ENCODE results near the gene LEFTY1. TPM values are rescaled to one million over a fixed set of nuclear protein-coding genes. Genes with fewer than 3 reads are reported as not detected.

LEFTY1 gene
- total and polyA plus RNA-seq, 8 donors = 4.1 to 146 (median 47.6) TPM

- Histone ChIP-seq H3K27ac (peak overlapping the region in 3 of 4 donors; percentile 85 to 89 (median 86)), H3K9me3 (no peaks in the 10 kb centered on the region), H3K27me3 (no peaks in the 10 kb centered on the region), H3K4me3 (no peak overlapping the region), H3K36me3 (peaks cover 4 to 47% (median 19%) of the 10 kb centered on the region in 3 donors), H3K4me1 (peaks cover 32 to 59% (median 42%) of the 10 kb centered on the region in 3 donors)
- no peak for FAIRE-seq
- peak in 1 of 6 donors; percentile 58 for DNase-seq
- intact Hi-C loops (cut with DNase I) = no loop called here
- WGBS, 2 donors = 85 to 90% methylated on average over 11 of the region's 11 CpGs
- ATAC-seq = no peak
- no peak for TF ChIP-seq CTCF (IDR thresholded peaks at IDR 0.05)
Observed at GRCh38 chr1:225874431-225874830, 14.5 kb downstream of the LEFTY1 start.

DNA sequence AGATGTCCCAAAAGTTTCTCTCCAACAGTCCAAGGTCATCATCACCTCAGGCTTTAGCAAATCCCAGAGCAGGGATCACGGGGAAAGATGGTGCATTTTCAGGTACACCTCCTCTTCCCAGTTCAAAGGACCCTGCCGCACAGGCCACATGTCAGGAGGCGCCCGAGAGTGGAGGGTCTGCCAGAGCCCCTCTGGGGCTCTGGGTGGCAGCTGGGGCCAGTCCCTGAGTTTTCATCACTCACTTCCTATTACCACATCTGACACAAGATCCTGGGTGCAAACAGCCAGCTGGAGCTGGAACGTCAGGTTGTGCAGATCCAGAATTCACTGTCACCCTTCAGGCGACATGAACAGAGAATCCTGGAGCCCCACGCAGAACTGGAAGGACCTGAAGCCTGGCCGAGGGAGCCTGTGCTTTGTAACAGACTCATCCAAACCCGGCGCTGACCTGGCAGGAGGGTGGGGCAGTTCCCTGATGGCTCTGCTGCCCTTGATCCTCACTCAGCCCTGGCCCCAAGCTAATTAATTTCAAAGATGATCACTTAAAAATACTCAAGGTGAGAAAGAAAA, 15.6 kb downstream of the LEFTY1 start:
- ATAC-seq (no peak), FAIRE-seq (no peak), DNase-seq (no peak)
- Histone ChIP-seq H3K27ac (peak overlapping the region in 2 of 4 donors; percentile 85 to 89), H3K4me3 (no peak overlapping the region), H3K36me3 (peaks cover 4 to 57% (median 22%) of the 10 kb centered on the region in 3 donors), H3K4me1 (peaks cover 24 to 51% (median 34%) of the 10 kb centered on the region in 3 donors), H3K27me3 (no peaks in the 10 kb centered on the region), H3K9me3 (no peaks in the 10 kb centered on the region)
- no peak for TF ChIP-seq CTCF (IDR thresholded peaks at IDR 0.05)
- intact Hi-C loops (cut with DNase I) = no loop called here
- WGBS, 2 donors = 88 to 90% methylated on average over 10 of the region's 10 CpGs

GRCh38 chr1:225872075-225872430, 16.9 kb downstream of the LEFTY1 start:
- WGBS, 2 donors = 70 to 77% methylated on average over 3 of the region's 3 CpGs
- Histone ChIP-seq H3K9me3 (no peaks in the 10 kb centered on the region), H3K4me3 (no peak overlapping the region), H3K36me3 (peaks cover 4 to 71% (median 32%) of the 10 kb centered on the region in 3 donors), H3K27ac (peak overlapping the region in 3 of 4 donors; percentile 22 to 60 (median 41)), H3K27me3 (no peaks in the 10 kb centered on the region), H3K4me1 (peaks cover 12 to 39% (median 22%) of the 10 kb centered on the region in 3 donors)
- intact Hi-C loops (cut with DNase I) = no loop called here
- FAIRE-seq (no peak), DNase-seq (no peak), ATAC-seq (no peak)
- TF ChIP-seq CTCF (IDR thresholded peaks at IDR 0.05) = no peak

DNA sequence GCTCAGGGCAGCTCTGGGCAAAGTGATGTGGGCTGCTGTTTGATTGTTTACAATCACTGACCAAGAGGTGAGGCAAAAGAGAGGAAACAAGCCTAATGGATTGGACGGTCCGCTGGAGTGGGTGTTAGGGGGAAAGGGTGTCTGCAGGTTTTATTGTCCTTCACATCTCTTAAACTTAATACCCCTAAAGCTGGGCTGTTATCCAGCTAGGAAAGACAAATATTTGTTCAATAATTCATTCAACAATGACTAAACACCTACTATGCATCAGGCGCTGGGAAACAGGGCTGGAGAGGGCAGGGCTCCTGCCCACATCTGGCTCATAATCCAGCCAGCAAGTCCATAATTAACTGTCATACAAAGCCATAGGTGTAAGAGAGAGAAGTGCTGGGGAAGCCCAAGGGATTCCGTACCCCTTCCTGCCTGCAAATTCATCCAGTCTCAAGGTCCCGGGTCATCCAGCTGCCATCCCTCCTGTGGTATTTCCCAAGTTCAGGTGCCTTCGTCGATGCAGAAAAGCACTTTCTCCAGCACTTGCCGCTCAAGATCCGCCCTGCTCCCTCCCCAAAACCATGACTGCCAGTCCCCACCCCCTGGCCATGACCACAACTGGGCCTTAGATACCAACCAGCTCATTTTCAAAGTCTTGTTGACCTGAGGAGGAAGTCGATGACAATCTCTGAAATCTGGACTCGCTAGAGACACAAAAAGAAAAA, 17.4 kb downstream of the LEFTY1 start:
- Histone ChIP-seq H3K4me1 (peaks cover 12 to 34% (median 17%) of the 10 kb centered on the region in 3 donors), H3K27me3 (no peaks in the 10 kb centered on the region), H3K9me3 (no peaks in the 10 kb centered on the region), H3K4me3 (no peak overlapping the region), H3K27ac (peak overlapping the region in 3 of 4 donors; percentile 22 to 60 (median 41)), H3K36me3 (peaks cover 4 to 74% (median 34%) of the 10 kb centered on the region in 3 donors)
- intact Hi-C loops (cut with DNase I) = no loop called here
- no peak for DNase-seq
- FAIRE-seq = no peak
- ATAC-seq = peak in 3 of 4 donors; percentile 14 to 59 (median 29)
- no peak for TF ChIP-seq CTCF (IDR thresholded peaks at IDR 0.05)
- 55 to 67% methylated on average over 11 of the region's 11 CpGs for WGBS, 2 donors

DNA sequence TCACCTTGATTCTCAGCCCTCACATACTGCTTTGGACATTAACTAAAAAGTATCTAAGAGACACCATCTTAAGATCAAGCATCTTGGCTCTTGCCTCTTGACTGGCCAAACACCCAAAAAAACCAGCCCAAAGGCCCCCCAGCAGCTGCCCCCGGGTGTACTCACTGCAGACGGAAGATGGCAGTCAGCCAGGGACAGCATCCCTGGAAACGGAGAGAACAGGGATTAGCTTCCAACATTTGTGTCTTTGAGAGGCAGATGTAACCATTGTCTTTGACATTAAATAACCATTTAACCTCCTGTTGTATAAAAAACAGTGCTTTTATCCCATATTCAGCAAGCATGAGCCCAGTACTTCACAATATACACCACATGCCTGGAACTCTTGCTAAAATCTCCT, 18.0 kb downstream of the LEFTY1 start:
- peaks cover 11 to 28% (median 17%) of the 10 kb centered on the region in 3 donors for H3K4me1 ChIP-seq
- intact Hi-C loops (cut with DNase I) = no loop called here
- no peak for TF ChIP-seq CTCF (IDR thresholded peaks at IDR 0.05)
- H3K4me3 ChIP-seq = no peak overlapping the region
- no peaks in the 10 kb centered on the region for H3K9me3 ChIP-seq
- H3K36me3 ChIP-seq = peaks cover 4 to 78% (median 41%) of the 10 kb centered on the region in 3 donors
- no peak for DNase-seq
- FAIRE-seq = no peak
- WGBS, 2 donors = 60 to 63% methylated on average over 3 of the region's 3 CpGs
- peak overlapping the region in 1 of 4 donors; percentile 12 for H3K27ac ChIP-seq
- H3K27me3 ChIP-seq = no peaks in the 10 kb centered on the region
- no peak for ATAC-seq

Measured in pancreas (tissue), 10 donors.